ENCODE data around the gene ITPKB. TPM values are rescaled to one million over a fixed set of nuclear protein-coding genes. Genes with fewer than 3 reads are reported as not detected.

ITPKB gene
- total RNA-seq, 4 donors from 2014 or later: 29.7 to 117 (median 44.9) TPM

DNA sequence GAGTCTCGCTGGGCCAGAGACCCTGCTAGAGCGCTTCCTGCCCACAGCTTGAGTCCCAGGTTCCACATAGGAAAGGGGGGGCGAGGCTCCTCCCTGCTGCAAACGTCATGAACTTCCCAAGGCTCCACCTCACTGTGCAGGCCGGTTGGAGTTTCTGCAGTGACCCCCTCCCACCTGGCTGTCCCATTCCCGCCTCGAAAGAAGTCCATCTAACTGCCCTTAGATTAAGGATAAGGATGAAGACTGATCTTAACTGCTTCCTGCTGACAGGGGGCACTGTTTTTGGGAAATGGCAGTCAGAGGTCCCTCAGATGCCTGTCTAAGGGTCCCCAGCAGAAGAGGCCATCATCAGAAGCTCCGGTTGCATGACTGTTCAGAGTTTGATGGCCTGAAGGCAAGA lies 127.8 kb downstream of the ITPKB start:
- intact Hi-C loops (cut with DNase I; ENCODE audit: low total_unique reads): no loop called here
- no peak for TF ChIP-seq POLR2A (IDR thresholded peaks at IDR 0.05)
- TF ChIP-seq, protein P1, sequence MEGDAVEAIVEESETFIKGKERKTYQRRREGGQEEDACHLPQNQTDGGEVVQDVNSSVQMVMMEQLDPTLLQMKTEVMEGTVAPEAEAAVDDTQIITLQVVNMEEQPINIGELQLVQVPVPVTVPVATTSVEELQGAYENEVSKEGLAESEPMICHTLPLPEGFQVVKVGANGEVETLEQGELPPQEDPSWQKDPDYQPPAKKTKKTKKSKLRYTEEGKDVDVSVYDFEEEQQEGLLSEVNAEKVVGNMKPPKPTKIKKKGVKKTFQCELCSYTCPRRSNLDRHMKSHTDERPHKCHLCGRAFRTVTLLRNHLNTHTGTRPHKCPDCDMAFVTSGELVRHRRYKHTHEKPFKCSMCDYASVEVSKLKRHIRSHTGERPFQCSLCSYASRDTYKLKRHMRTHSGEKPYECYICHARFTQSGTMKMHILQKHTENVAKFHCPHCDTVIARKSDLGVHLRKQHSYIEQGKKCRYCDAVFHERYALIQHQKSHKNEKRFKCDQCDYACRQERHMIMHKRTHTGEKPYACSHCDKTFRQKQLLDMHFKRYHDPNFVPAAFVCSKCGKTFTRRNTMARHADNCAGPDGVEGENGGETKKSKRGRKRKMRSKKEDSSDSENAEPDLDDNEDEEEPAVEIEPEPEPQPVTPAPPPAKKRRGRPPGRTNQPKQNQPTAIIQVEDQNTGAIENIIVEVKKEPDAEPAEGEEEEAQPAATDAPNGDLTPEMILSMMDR (IDR thresholded peaks at IDR 0.05): no peak
- Histone ChIP-seq H3K36me3 (no peaks in the 10 kb centered on the region), H3K9me3 (no peaks in the 10 kb centered on the region), H3K4me1 (no peaks in the 10 kb centered on the region), H3K27me3 (no peaks in the 10 kb centered on the region), H3K27ac (no peak overlapping the region), H3K4me3 (no peak overlapping the region)
- DNase-seq: peak in 1 of 2 donors; percentile 10

DNA sequence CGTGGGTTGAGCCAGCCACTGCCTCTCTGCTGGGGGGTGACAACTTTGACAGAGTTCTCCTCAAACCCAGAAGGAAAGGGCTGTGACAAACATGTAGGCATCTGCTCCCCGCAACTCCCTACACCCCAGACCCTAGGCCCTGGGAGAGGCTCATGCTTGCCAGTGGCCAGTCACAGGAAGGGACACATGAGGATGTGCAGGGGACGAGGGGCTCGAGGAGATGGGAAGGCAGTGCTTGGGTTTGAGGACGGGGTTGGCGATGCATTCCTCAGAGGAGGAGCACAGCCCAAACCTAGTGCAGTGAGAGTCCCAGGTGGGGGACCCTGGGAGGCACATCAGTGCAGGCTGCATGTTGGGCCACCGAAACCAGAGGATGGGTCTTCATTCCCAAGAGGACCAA lies 128.4 kb downstream of the ITPKB start:
- no peaks in the 10 kb centered on the region for H3K9me3 ChIP-seq
- TF ChIP-seq POLR2A (IDR thresholded peaks at IDR 0.05): no peak
- TF ChIP-seq, protein P1 (IDR thresholded peaks at IDR 0.05): no peak
- no peak overlapping the region for H3K27ac ChIP-seq
- peak in 1 of 2 donors; percentile 14 for DNase-seq
- intact Hi-C loops (cut with DNase I; ENCODE audit: low total_unique reads): no loop called here
- no peaks in the 10 kb centered on the region for H3K36me3 ChIP-seq
- no peaks in the 10 kb centered on the region for H3K27me3 ChIP-seq
- H3K4me3 ChIP-seq: no peak overlapping the region
- H3K4me1 ChIP-seq: no peaks in the 10 kb centered on the region

DNA sequence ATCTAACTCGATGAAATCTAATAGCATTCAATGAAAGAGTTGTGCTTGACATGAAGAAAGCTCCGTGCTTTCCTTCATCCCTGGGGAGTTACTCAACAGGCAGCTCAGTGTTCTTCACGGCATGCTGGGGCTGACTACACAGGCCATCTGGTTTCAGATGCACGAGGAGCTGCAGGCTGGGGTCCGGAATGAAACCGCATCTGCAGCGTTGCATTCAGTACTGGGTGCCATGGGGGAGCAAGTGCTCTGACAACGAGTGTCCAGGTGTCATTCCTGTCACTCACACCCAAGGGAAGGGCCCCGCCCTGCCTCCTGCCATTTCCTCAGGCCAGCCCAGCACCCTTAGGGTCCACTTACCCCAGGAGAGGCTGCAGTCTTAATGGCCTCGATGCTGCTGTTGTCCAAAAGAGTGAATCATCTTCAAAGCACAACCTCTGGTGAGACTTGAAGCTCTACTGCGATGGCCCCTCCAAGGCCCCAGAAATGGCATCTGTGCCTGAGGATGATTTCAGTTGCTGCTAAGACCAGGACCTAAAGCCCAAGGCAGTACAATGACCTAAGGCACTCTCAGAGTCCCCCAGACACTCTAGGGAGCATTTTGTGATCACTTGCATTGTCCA lies 129.1 kb downstream of the ITPKB start:
- no peaks in the 10 kb centered on the region for H3K4me1 ChIP-seq
- H3K36me3 ChIP-seq: no peaks in the 10 kb centered on the region
- H3K27ac ChIP-seq: peak overlapping the region in 1 of 2 donors; percentile 61
- H3K4me3 ChIP-seq: no peak overlapping the region
- no peaks in the 10 kb centered on the region for H3K9me3 ChIP-seq
- H3K27me3 ChIP-seq: no peaks in the 10 kb centered on the region
- TF ChIP-seq, protein P1 (IDR thresholded peaks at IDR 0.05): no peak
- no peak for TF ChIP-seq POLR2A (IDR thresholded peaks at IDR 0.05)
- peak; percentile 52 to 64 for DNase-seq
- intact Hi-C loops (cut with DNase I; ENCODE audit: low total_unique reads): loop anchor here (10.0 kb wide), 1 partner anchor 65 kb away; the partner anchor contains the start of gene STUM

DNA sequence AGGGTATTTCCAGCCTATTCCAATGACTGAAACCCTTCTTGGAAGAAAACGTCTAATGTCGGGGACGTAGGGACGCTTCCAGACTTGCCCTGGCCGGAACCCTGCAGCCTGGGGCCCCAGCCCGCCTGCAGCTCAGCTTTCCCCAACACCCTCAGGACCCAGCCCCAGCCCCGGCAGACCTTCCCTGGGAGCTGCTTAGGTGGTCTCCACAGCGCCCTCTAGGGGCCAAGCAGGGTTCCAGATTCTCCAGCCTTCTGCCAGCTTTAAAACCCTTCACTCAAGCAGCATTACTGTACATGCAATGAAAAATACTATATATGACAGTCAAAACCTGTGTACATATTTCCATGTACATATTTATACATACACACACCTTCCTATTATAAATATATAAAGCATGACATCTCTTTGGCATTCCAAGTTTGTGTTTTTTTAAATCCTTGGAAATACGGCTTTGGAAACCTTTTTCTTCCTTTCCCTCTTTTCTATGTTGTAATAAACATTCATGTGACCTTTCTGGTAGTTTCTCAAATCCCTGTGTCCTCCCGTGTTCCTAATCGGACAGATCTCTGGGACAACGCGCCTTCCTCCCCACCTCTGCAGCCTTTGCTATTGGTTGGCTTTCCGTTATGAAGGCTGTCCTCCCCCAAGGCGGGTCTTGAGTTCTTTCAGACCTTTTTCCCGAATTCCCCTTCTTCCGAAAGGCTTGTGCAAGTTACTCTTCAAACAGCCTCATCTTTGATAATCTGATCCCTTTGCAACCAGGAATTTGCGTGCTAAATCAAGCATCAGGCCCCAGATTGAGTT lies 130.2 kb downstream of the ITPKB start:
- Histone ChIP-seq H3K27ac (peak overlapping the region in 1 of 2 donors; percentile 61), H3K9me3 (no peaks in the 10 kb centered on the region), H3K36me3 (no peaks in the 10 kb centered on the region), H3K4me3 (no peak overlapping the region), H3K27me3 (no peaks in the 10 kb centered on the region), H3K4me1 (peaks cover 0 to 4% of the 10 kb centered on the region in 2 donors)
- intact Hi-C loops (cut with DNase I; ENCODE audit: low total_unique reads): loop anchor here (10.0 kb wide), 1 partner anchor 64 kb away; the partner anchor contains the start of gene STUM
- DNase-seq: peak; percentile 70 to 79
- TF ChIP-seq POLR2A (IDR thresholded peaks at IDR 0.05): no peak
- TF ChIP-seq, protein P1 (IDR thresholded peaks at IDR 0.05): peak; percentile 51 to 85 (median 61)

DNA sequence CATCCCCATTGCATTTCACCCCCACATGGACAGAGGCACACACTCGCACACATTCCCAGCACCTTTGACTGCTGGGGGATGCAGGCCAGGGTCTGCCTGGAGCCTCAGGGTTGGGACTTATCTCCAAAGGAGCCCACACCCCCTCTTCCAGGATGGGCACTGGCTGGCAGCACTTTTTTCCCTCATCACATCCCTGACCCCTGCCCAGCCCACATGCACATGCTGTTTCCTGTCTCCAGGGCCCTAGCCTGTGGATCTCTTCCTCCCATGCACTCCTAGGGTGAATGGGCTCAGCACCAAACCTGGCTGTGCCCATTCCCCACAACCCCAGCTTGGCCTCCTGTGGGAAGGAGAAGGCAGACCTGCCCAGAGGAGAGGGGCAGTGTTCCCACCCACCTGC lies 131.3 kb downstream of the ITPKB start:
- DNase-seq: peak in 1 of 2 donors; percentile 12
- Histone ChIP-seq H3K4me1 (peaks cover 4 to 15% of the 10 kb centered on the region in 2 donors), H3K27me3 (no peaks in the 10 kb centered on the region), H3K4me3 (no peak overlapping the region), H3K27ac (no peak overlapping the region), H3K9me3 (no peaks in the 10 kb centered on the region), H3K36me3 (no peaks in the 10 kb centered on the region)
- TF ChIP-seq, protein P1 (IDR thresholded peaks at IDR 0.05): no peak
- TF ChIP-seq POLR2A (IDR thresholded peaks at IDR 0.05): no peak
- intact Hi-C loops (cut with DNase I; ENCODE audit: low total_unique reads): loop anchor here (10.0 kb wide), 1 partner anchor 63 kb away; the partner anchor contains the start of gene STUM
